HEK293 (cell line): ENCODE measurements around the gene GNL3.
A peak's percentile ranks its signal among the peaks of the same experiment; 100 is the strongest.

Experiments
- CTCF ChIA-PET: fragments of 350-600 bp; formaldehyde crosslinking; extraction: SDS; loops from one replicate; lab custom pipeline; 2021; ENCODE audit warnings: antibody characterized with exemption; lab: Yijun Ruan, JAX
- POLR2A ChIA-PET: fragments of 300-600 bp; formaldehyde crosslinking; extraction: SDS; loops from one replicate; lab custom pipeline; 2020; ENCODE audit warnings: antibody characterized with exemption, inconsistent platforms; lab: Yijun Ruan, JAX
- H3K27ac ChIP-seq: fragments of 200-500 bp; sonication (Bioruptor generic); 2 replicates; pipeline ENCODE4 v1.5.1; 2014; ENCODE audit warnings: low read depth, low read length, control low read depth, inconsistent platforms; ENCODE audit errors: extremely low read depth
- H3K36me3 ChIP-seq, 2 experiments: fragments of 200-500 bp in 1 of 2; sonication (Bioruptor generic) in 1 of 2; 1 replicate in 1 of 2; 2 replicates in 1 of 2; pipeline ENCODE4 v1.5.1; 2014 to 2017; ENCODE audit warnings: inconsistent platforms in 2 of 2, low read length in 2 of 2; ENCODE audit not compliant: control insufficient read depth in 2 of 2, insufficient read depth in 1 of 2
- H3K4me1 ChIP-seq: fragments of 200-500 bp; sonication (Bioruptor generic); 2 replicates; pipeline ENCODE4 v1.5.1; 2014; ENCODE audit warnings: mild to moderate bottlenecking, low read length, inconsistent platforms; ENCODE audit not compliant: control insufficient read depth, insufficient read depth
- H3K4me3 ChIP-seq: 2 replicates; pipeline ENCODE4 v1.5.1; 2011; ENCODE audit warnings: low read depth, mild to moderate bottlenecking, control low read depth, low read length, moderate library complexity
- H3K9me3 ChIP-seq: fragments of 200-500 bp; sonication (Bioruptor generic); 2 replicates; pipeline ENCODE4 v1.5.1; 2014; ENCODE audit warnings: low read depth, low read length, inconsistent platforms; ENCODE audit not compliant: control insufficient read depth, insufficient read depth
- EGR2 ChIP-seq: fragments of 450-650 bp; formaldehyde crosslinking; IDR thresholded peaks from 2 replicates; pipeline ENCODE4 v1.5.1; 2016; ENCODE audit warnings: low read depth, missing biosample characterization, missing genetic modification characterization
- KLF1 ChIP-seq: fragments of 450-650 bp; formaldehyde crosslinking; IDR thresholded peaks from 2 replicates; pipeline ENCODE4 v1.5.1; 2016; ENCODE audit warnings: missing biosample characterization, missing genetic modification characterization
- KLF9 ChIP-seq: fragments of 450-650 bp; formaldehyde crosslinking; IDR thresholded peaks from 2 replicates; pipeline ENCODE4 v1.5.1; 2016; ENCODE audit warnings: missing biosample characterization, missing genetic modification characterization, low read depth
- SP7 ChIP-seq: fragments of 450-650 bp; formaldehyde crosslinking; IDR thresholded peaks from 2 replicates; pipeline ENCODE4 v1.5.1; 2016; ENCODE audit warnings: missing biosample characterization, missing genetic modification characterization
- YY2 ChIP-seq: fragments of 450-650 bp; formaldehyde crosslinking; IDR thresholded peaks from 2 replicates; pipeline ENCODE4 v1.5.1; 2016; ENCODE audit warnings: missing biosample characterization, missing genetic modification characterization
- ZBTB11 ChIP-seq: fragments of 450-650 bp; formaldehyde crosslinking; conservative IDR thresholded peaks from 2 replicates; pipeline ENCODE4 v1.5.1; 2016; ENCODE audit warnings: low read depth, missing biosample characterization, missing genetic modification characterization
- ZBTB20 ChIP-seq: fragments of 450-650 bp; formaldehyde crosslinking; IDR thresholded peaks from 2 replicates; pipeline ENCODE4 v1.5.1; 2016; ENCODE audit warnings: missing biosample characterization, missing genetic modification characterization
- ZBTB48 ChIP-seq: fragments of 450-650 bp; formaldehyde crosslinking; IDR thresholded peaks from 2 replicates; pipeline ENCODE4 v1.5.1; 2016; ENCODE audit warnings: missing biosample characterization, missing genetic modification characterization
- ZNF121 ChIP-seq: fragments of 450-650 bp; formaldehyde crosslinking; IDR thresholded peaks from 2 replicates; pipeline ENCODE4 v1.5.1; 2016; ENCODE audit warnings: missing biosample characterization, missing genetic modification characterization
- ZNF132 ChIP-seq: fragments of 450-650 bp; formaldehyde crosslinking; IDR thresholded peaks from 2 replicates; pipeline ENCODE4 v1.5.1; 2017; ENCODE audit warnings: missing biosample characterization, missing genetic modification characterization, borderline replicate concordance
- ZNF146 ChIP-seq: fragments of 450-650 bp; formaldehyde crosslinking; IDR thresholded peaks from 2 replicates; pipeline ENCODE4 v1.5.1; 2016; ENCODE audit warnings: missing biosample characterization, missing genetic modification characterization
- ZNF2 ChIP-seq: fragments of 450-650 bp; formaldehyde crosslinking; IDR thresholded peaks from 2 replicates; pipeline ENCODE4 v1.5.1; 2016; ENCODE audit warnings: missing biosample characterization, missing genetic modification characterization
- ZNF335 ChIP-seq: fragments of 450-650 bp; formaldehyde crosslinking; conservative IDR thresholded peaks from 2 replicates; pipeline ENCODE4 v1.5.1; 2016; ENCODE audit warnings: missing biosample characterization, missing genetic modification characterization
- ZNF394 ChIP-seq: fragments of 450-650 bp; formaldehyde crosslinking; IDR thresholded peaks from 2 replicates; pipeline ENCODE4 v1.5.1; 2016; ENCODE audit warnings: missing biosample characterization, missing genetic modification characterization, mild to moderate bottlenecking, moderate library complexity, borderline replicate concordance
- ZNF423 ChIP-seq: fragments of 450-650 bp; formaldehyde crosslinking; IDR thresholded peaks from 2 replicates; pipeline ENCODE4 v1.5.1; 2016; ENCODE audit warnings: missing biosample characterization, missing genetic modification characterization
- ZNF518A ChIP-seq: fragments of 450-650 bp; formaldehyde crosslinking; conservative IDR thresholded peaks from 2 replicates; pipeline ENCODE4 v1.5.1; 2016; ENCODE audit warnings: low read depth, missing biosample characterization, missing genetic modification characterization
- ZNF580 ChIP-seq: fragments of 450-650 bp; formaldehyde crosslinking; IDR thresholded peaks from 2 replicates; pipeline ENCODE4 v1.5.1; 2016; ENCODE audit warnings: missing biosample characterization, missing genetic modification characterization
- ZNF600 ChIP-seq: fragments of 450-650 bp; formaldehyde crosslinking; IDR thresholded peaks from 2 replicates; pipeline ENCODE4 v1.5.1; 2016; ENCODE audit warnings: missing biosample characterization, missing genetic modification characterization
- ZNF610 ChIP-seq: fragments of 450-650 bp; formaldehyde crosslinking; IDR thresholded peaks from 2 replicates; pipeline ENCODE4 v1.5.1; 2016; ENCODE audit warnings: missing biosample characterization, missing genetic modification characterization, borderline replicate concordance
- ZNF692 ChIP-seq: fragments of 450-650 bp; formaldehyde crosslinking; IDR thresholded peaks from 2 replicates; pipeline ENCODE4 v1.5.1; 2016; ENCODE audit warnings: missing biosample characterization, missing genetic modification characterization
- ZNF76 ChIP-seq: fragments of 450-650 bp; formaldehyde crosslinking; IDR thresholded peaks from 2 replicates; pipeline ENCODE4; 2016; ENCODE audit warnings: low read depth, missing biosample characterization, missing genetic modification characterization, borderline replicate concordance
- ZNF785 ChIP-seq: fragments of 450-650 bp; formaldehyde crosslinking; IDR thresholded peaks from 2 replicates; pipeline ENCODE4 v1.5.1; 2016; ENCODE audit warnings: missing biosample characterization, missing genetic modification characterization
- ZSCAN30 ChIP-seq: fragments of 450-650 bp; IDR thresholded peaks from 2 replicates; pipeline ENCODE4 v1.5.1; 2018; ENCODE audit warnings: missing biosample characterization, mild to moderate bottlenecking, missing genetic modification characterization, moderate library complexity
- ZXDB ChIP-seq: fragments of 450-650 bp; formaldehyde crosslinking; IDR thresholded peaks from 2 replicates; pipeline ENCODE4 v1.5.1; 2016; ENCODE audit warnings: missing biosample characterization, missing genetic modification characterization

Gene GNL3

GRCh38 chr3:52705688-52706686 is 20.2 kb downstream of the GNL3 start, which contains the start of the genes GLT8D1 and SPCS1:
TSS of gene GLT8D1 (minus strand) at chr3:52705791. CDS start at chr3:52700460, 5,331 bp downstream.
TSS of gene SPCS1 (plus strand) at chr3:52706106. CDS start at chr3:52706247, 141 bp downstream.
- ChIA-PET CTCF (interaction anchor here (0.5 kb wide), 1 partner anchor 342 kb away, joined by 3 read pairs; no protein-coding TSS in a partner anchor), POLR2A (interaction anchor here (0.5 to 3.3 kb wide), 7 partner anchors 9 to 352 kb away, joined by 3 to 13 read pairs (median 5); partner anchors contain the start of genes GNL3, NEK4, PBRM1 and UQCC5)
- H3K36me3 ChIP-seq = peaks cover 18 to 22% of the 10 kb centered on the region in 2 experiments
- H3K9me3 ChIP-seq = no peaks in the 10 kb centered on the region
- peak within 1 kb of the TSS; percentile 64 for H3K27ac ChIP-seq
- H3K4me3 ChIP-seq = peak within 1 kb of the TSS; percentile 100
- H3K4me1 ChIP-seq = peaks cover 3% of the 10 kb centered on the region; the same call in 1 of the 2 replicates
- TF ChIP-seq ZNF610 (tag by site-specific recombination) = peak; percentile 48; the same call in 1 of the 2 replicates
- TF ChIP-seq ZNF692 (tag by site-specific recombination) = 0 out of 2 replicates have a peak, but pooled peaks have one; percentile 20
- no peak for TF ChIP-seq ZBTB48
- TF ChIP-seq EGR2 (tag by site-specific recombination) = peak; percentile 66
- TF ChIP-seq ZXDB (tag by site-specific recombination) = peak; percentile 77
- TF ChIP-seq SP7 (tag by site-specific recombination) = peak; percentile 66
- TF ChIP-seq YY2 (tag by site-specific recombination) = peak; percentile 90
- TF ChIP-seq ZNF423 (tag by site-specific recombination) = no peak
- TF ChIP-seq ZNF335 (tag by site-specific recombination) = peak; percentile 93
- peak; percentile 58; the same call in 1 of the 2 replicates for TF ChIP-seq ZSCAN30 (tag by site-specific recombination)
- TF ChIP-seq ZNF518A (tag by site-specific recombination) = peak; percentile 76
- 0 out of 2 replicates have a peak, but pooled peaks have one; percentile 9 for TF ChIP-seq ZNF580 (tag by site-specific recombination)
- TF ChIP-seq ZNF2 (tag by site-specific recombination) = peak; percentile 71; the same call in 1 of the 2 replicates
- TF ChIP-seq ZNF146 (tag by site-specific recombination) = peak; percentile 2; the same call in 1 of the 2 replicates
- TF ChIP-seq ZBTB20 = peak; percentile 94
- TF ChIP-seq ZNF394 (tag by site-specific recombination) = peak; percentile 21; the same call in 1 of the 2 replicates
- TF ChIP-seq KLF9 (tag by site-specific recombination) = peak; percentile 57
- TF ChIP-seq ZNF76 (tag by site-specific recombination) = peak; percentile 80
- TF ChIP-seq ZNF785 (tag by site-specific recombination) = no peak
- peak; percentile 97 for TF ChIP-seq ZBTB11
- 0 out of 2 replicates have a peak, but pooled peaks have one; percentile 7 for TF ChIP-seq ZNF121 (tag by site-specific recombination)
- peak; percentile 67 for TF ChIP-seq ZNF600 (tag by site-specific recombination)
- TF ChIP-seq ZNF132 (tag by site-specific recombination) = no peak
- TF ChIP-seq KLF1 (tag by site-specific recombination) = 0 out of 2 replicates have a peak, but pooled peaks have one; percentile 8
